Mucosa of descending colon (tissue), 3 donors: ENCODE data around the gene CGB2. TPM values are rescaled to one million over a fixed set of nuclear protein-coding genes. Genes with fewer than 3 reads are reported as not detected.
"Not testable (repeated sequence)": the region's sequence is repeated elsewhere in the genome, so short reads cannot be mapped to it uniquely, and the experiment has no call there.

ENCODE experiments used
- ATAC-seq: fragments of 200-7000 bp; cut with Tn5 transposase; one replicate; pipeline ENCODE4 v1.9.1; 2020; ENCODE audit warnings: mild to moderate bottlenecking, moderate library complexity
- DNase-seq, 3 donors: peaks; one replicate each; pipeline ENCODE4 v3.0.0-alpha.2; 2020
- H3K36me3 ChIP-seq: fragments of 200-600 bp; one replicate; pipeline ENCODE4 v1.8.0; 2021; ENCODE audit warnings: low read depth, mild to moderate bottlenecking
- H3K4me1 ChIP-seq: fragments of 200-600 bp; one replicate; pipeline ENCODE4 v1.8.0; 2021; ENCODE audit warnings: low read depth, mild to moderate bottlenecking
- H3K4me3 ChIP-seq: fragments of 200-600 bp; one replicate; pipeline ENCODE4 v1.8.0; 2021; ENCODE audit warnings: mild to moderate bottlenecking
- H3K9me3 ChIP-seq: fragments of 200-600 bp; one replicate; pipeline ENCODE4 v1.8.0; 2021; ENCODE audit warnings: mild to moderate bottlenecking
- CTCF ChIP-seq: fragments of 200-600 bp; IDR thresholded peaks from one replicate; pipeline ENCODE4 v1.8.0; 2022; ENCODE audit warnings: antibody characterized with exemption, mild to moderate bottlenecking
- intact Hi-C, 2 donors: fragments of 100-400 bp; cut with DNase I in 1 of 2; cut with micrococcal nuclease in 1 of 2; formaldehyde crosslinking; loops; one replicate each; pipeline versions ENCODE4 v1.11.0 to v1.11.1; 2022; cut with DNase I, micrococcal nuclease
- total RNA-seq, 3 donors: library from RNA; stranded (reverse); fragmentation: NEBNext Ultra II Directional in 2 of 3; extraction: Animal tissue kit (Norgen Biotek cat#: 25700) in 2 of 3; gene quantifications; one replicate each; pipeline versions ENCODE4 v1.2.1 to v1.2.4, GENCODE V29; 2021 to 2023
- donor health status: DM: no; HTN: no; CAD: no; lungs with moderate emphysema.
- donor health status: DM: no; HTN: no; CAD: no.
- donor health status: DM: no; HTN: yes; CAD: no.

Gene CGB2
- total RNA-seq, 3 donors from 2014 or later: not detected

GRCh38 chr19:49019242-49019932, 12.3 kb upstream of the CGB2 start:
- TF ChIP-seq CTCF: no peak
- H3K4me3 ChIP-seq: no peak overlapping the region
- H3K36me3 ChIP-seq: no peaks in the 10 kb centered on the region
- DNase-seq (peak; percentile 85 to 88 (median 85)), ATAC-seq (peak; percentile 84)
- H3K4me1 ChIP-seq: peaks cover 12% of the 10 kb centered on the region
- H3K9me3 ChIP-seq: no peaks in the 10 kb centered on the region
- intact Hi-C loops: no loop called here

DNA sequence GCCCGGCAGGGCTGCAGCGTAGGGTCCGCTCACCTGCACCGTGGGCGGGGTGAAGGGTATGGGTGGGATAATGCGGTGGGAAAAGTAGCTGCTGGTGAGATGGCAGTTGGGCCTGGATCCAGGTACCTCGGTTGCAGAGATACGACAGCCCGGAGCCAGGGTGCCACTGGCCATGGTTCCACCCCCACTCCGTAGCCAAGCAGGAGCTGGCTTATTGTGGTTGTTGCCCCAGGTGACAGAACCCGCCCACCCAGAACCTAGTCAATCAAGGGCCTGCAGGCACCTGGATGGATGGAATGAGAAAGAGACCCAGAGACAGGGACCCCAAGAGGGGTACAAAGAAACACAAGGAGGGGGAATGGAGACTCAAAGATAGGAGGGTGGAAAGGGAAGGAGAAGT, 11.3 kb upstream of the CGB2 start:
- ATAC-seq (no peak), DNase-seq (no peak)

DNA sequence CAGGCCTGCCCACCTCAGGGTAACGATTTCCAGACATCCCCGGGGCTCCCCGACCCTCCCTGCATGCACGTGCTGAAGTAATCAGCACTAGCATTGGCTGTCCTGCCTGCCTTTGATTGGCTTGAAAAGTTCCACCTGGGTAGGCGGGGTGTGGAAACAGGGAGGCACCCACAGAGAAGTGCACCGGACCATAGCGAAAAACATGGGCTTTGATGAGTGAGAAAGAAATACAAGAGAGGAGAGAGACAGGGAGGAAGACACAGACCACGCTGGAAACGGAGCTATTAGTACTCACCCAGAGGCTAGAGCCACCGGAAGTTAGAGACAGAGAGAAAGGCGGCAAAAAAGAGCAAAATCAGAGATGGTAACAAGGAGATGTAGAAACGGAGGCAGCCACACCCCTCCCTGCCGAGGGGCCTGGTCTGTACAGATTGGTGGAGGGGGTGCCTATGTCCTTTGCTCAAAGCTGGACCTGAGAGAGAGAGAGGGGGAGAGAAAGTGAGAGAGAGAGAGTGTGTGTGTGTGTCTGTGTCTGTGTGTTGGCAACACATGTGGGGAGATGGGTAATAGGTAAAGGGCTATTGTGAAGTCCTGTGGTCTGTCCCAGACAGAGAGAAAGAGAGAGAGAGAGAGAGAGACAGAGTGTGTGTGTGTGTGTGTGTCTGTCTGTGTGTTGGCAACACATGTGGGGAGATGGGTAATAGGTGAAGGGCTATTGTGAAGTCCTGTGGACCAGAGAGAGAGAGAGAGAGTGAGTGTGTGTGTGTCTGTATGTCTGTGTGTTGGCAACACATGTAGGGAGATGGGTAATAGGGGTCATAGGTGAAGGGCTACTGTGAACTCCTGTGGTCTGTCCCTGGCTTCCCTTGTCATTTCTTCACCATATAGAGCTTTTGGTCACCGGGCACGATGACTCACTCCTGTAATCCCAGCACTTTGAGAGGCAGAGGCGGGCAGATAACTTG, 10.5 kb upstream of the CGB2 start:
- Histone ChIP-seq H3K9me3 (no peaks in the 10 kb centered on the region), H3K4me3 (no peak overlapping the region), H3K36me3 (no peaks in the 10 kb centered on the region), H3K4me1 (peaks cover 12% of the 10 kb centered on the region)
- ATAC-seq (no peak), DNase-seq (no peak)
- intact Hi-C loops: no loop called here
- no peak for TF ChIP-seq CTCF

More for the DNA sequence above, 11.3 kb upstream of the CGB2 start:
- Histone ChIP-seq H3K4me1 (peaks cover 12% of the 10 kb centered on the region), H3K9me3 (no peaks in the 10 kb centered on the region), H3K4me3 (no peak overlapping the region), H3K36me3 (no peaks in the 10 kb centered on the region)
- no peak for TF ChIP-seq CTCF
- intact Hi-C loops: no loop called here

- H3K4me1 ChIP-seq: peaks cover 12% of the 10 kb centered on the region
- no peak for ATAC-seq
Measured at GRCh38 chr19:49022116-49022515, 9.6 kb upstream of the CGB2 start.

DNA sequence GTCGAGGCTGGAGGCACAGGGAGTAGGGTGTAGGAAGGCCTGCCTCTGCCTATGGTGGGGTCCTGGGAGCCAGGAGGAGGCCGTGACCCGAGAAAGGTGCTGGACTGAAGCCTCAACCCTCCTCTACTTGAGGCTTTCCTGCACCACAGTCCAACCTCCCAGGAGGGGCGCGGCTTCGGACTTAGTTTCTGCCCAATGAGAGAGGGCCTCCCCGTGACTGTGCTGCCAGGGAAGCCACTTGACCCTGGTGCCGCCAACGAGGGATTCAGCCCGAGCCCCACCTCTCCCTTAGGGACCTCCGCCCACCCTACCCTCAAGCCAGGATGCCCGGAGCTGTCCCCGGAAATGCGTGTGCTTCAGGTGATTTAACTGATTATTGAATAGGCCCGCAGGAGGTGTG, 7.5 kb upstream of the CGB2 start, which contains the start of gene CGB3:
Gene CGB3 (minus strand): TSS at position 101 of the 400 bp plus-strand sequence. CDS start 362 bp downstream, outside the sequence.
- ATAC-seq, DNase-seq, H3K9me3 ChIP-seq, H3K4me1 ChIP-seq, H3K4me3 ChIP-seq, intact Hi-C loops, H3K36me3 ChIP-seq: not testable (repeated sequence)

More at GRCh38 chr19:49022116-49022515, 9.6 kb upstream of the CGB2 start:
- Histone ChIP-seq H3K4me3 (no peak overlapping the region), H3K36me3 (no peaks in the 10 kb centered on the region), H3K9me3 (no peaks in the 10 kb centered on the region)
- DNase-seq: no peak
- intact Hi-C loops: no loop called here
- TF ChIP-seq CTCF: no peak

DNA sequence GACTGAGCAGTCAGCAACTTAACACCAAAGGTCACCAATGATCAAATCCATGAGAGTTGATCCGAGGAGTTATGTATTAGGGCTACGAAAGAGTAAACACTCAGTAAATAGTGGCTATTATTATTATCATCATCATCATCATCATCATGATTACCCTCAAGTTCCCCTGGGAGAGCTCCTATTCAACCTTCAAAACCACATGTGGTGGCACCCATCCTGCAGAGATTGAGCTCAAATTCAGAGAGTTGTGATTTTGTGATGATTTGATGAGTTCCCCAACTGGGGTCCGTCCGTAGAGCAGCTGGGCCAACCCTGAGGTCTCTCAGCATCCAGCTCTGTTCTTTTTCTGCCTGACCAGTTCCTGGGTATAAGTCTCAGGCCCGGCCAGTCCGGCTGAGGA, 6.6 kb upstream of the CGB2 start:
- H3K9me3 ChIP-seq, H3K4me1 ChIP-seq, intact Hi-C loops, ATAC-seq, H3K36me3 ChIP-seq, H3K4me3 ChIP-seq, DNase-seq: not testable (repeated sequence)

DNA sequence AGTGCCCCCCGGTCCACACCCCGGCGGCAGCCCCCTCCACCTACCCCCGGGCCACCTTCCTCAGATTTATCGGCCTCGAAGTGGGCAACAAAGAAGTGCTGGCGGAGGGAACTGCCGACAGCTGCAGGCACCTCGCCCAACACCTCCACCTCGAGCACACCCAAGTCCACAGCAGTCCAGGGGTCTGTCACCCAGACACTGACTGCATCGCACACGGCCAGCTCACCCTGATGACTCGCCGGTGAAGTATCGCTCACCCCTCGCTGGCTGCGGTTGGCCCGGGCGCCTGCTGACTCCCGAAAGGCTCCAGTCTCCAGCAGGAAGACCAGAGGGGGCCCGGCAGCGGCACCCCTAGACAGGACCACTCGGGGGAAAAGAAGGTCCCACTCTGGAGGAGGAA, 6.1 kb upstream of the CGB2 start:
- H3K4me1 ChIP-seq, H3K36me3 ChIP-seq, ATAC-seq, H3K9me3 ChIP-seq, H3K4me3 ChIP-seq, DNase-seq, intact Hi-C loops: not testable (repeated sequence)

DNA sequence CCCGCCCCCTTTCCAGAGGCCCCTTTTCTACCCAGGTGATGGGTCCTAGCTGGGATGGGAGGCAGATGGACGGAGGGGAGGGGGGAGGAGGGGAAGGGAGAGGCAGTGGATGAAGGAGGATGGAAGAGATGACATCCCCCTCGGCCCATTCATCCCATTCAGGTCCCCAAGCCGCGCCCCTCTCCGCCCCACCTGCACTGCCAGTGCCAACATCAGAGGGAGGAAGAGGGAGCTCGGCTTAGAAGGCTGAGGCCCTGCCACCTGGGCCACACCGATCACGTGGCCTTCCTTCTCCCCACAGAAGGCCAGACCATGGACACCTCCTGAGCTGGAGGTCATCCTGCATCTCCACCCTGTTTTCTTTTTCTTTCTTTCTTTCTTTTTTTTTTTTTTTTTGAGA, 3.0 kb upstream of the CGB2 start:
- H3K36me3 ChIP-seq, DNase-seq, H3K9me3 ChIP-seq, intact Hi-C loops, H3K4me1 ChIP-seq, ATAC-seq, H3K4me3 ChIP-seq: not testable (repeated sequence)

DNA sequence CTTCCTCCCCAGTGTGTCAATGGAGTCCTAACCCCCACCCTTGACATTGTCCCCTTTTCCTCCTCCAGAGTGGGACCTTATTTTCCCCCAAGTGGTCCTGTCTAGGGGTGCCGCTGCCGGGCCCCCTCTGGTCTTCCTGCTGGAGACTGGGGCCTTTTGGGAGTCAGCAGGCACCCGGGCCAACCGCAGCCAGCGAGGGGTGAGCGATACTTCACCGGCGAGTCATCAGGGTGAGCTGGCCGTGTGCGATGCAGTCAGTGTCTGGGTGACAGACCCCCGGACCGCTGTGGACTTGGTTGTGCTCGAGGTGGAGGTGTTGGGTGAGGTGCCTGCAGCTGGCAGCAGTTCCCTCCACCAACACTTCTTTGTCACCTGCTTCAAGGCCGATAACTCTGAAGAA, 1.9 kb upstream of the CGB2 start:
- ATAC-seq, DNase-seq, H3K4me3 ChIP-seq, H3K4me1 ChIP-seq, H3K36me3 ChIP-seq, intact Hi-C loops, H3K9me3 ChIP-seq: not testable (repeated sequence)

GRCh38 chr19:49030323-49030722, 1.4 kb upstream of the CGB2 start:
- H3K36me3 ChIP-seq, ATAC-seq, H3K4me3 ChIP-seq, H3K4me1 ChIP-seq, intact Hi-C loops, H3K9me3 ChIP-seq, DNase-seq: not testable (repeated sequence)
